Measurements from ENCODE around the gene MAB21L1.

MAB21L1 gene

DNA sequence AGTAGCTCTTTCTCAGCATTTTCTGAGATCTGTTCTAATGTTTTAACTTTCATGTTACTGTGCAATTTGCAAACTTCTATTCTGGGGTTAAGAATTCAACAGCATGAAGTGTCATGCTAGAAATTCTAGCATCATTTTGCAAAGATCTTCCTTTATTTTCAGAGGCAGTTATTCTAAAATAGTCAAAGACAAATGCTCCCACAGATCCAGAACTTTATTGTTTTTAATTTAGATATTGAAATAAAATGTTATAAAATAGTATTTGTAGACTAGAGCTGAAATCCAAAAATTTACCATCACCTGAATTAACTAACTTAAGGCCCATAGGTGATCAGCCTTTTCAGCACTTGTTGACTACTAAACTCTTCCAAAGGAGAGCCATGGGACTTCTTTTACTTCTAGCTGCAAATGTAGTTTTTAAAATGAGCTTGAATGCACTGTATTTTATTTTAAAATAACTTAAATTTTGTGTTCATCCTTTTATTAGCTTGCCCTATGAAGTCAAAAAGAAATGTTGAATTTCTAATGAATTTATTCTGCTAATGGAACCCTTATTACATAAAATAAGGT lies 3.2 kb downstream of the MAB21L1 start:
- Mint-ChIP-seq H3K27ac (no peak overlapping the region), H3K9me3 (peaks cover 12% of the 10 kb centered on the region), H3K36me3 (ENCODE audit: low read depth) (no peaks in the 10 kb centered on the region), H3K27me3 (peaks cover 86% of the 10 kb centered on the region), H3K4me1 (ENCODE audit: low read depth) (peaks cover 36% of the 10 kb centered on the region), H3K4me3 (no peak overlapping the region)
- DNase-seq, result no peak

DNA sequence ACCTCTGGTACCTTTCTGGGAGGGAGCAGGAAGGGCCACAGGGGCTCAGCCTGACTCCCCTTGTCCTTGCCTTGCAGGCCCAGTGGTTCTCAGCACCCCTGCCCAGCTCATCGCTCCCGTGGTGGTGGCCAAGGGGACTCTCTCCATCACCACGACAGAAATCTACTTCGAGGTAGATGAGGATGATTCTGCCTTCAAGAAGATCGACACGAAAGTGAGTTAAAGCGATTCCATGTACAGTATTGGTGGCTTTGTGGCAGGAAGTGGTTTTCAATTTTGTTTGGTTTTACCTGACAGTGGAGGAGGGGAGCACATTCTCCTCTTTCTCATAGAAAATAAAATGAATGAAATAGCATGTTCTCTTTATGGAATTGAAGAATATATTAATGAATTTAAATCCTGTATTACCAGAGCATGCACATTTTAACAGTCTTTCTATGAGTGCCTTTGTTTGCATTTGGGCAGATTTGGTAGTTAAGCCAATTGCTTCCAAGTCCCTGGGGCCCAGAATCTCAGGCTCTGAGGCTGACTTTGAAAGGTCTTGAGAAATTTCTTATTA lies 4.1 kb downstream of the MAB21L1 start:
- Mint-ChIP-seq H3K27me3 (peaks cover 81% of the 10 kb centered on the region), H3K4me3 (no peak overlapping the region), H3K4me1 (ENCODE audit: low read depth) (peaks cover 30% of the 10 kb centered on the region), H3K36me3 (ENCODE audit: low read depth) (no peaks in the 10 kb centered on the region), H3K27ac (no peak overlapping the region), H3K9me3 (peaks cover 13% of the 10 kb centered on the region)
- no peak for DNase-seq

DNA sequence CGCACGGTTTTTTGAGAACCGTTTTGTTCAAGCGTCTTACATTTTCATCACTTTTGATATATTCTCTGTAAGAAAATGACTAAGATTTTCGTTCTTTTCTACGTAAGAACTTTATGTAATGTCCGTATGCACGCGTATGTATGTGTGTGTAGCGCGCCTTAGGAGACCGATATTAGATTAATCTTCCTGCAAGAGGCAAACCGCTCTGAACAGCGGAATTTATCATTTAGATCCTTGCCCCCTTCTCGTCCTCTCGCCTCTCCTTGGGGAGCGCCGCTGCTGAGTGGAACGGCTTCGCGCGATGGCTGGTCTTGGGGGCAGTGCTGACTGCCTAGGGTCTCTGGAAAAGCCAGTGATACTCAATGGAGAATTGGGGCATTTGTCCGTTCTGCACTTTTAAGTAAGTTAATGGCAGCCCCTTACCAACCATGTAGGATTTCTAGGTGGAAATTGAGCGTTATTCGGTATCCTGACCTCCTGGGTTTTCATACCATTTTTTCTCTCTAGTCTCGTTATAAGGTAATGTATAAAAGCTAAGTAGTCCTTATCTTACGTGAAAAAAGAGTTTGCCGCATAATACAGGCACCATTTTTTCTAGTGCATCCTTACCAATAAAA lies 4.7 kb downstream of the MAB21L1 start:
- Mint-ChIP-seq H3K36me3 (ENCODE audit: low read depth) (no peaks in the 10 kb centered on the region), H3K27ac (no peak overlapping the region), H3K4me1 (ENCODE audit: low read depth) (peaks cover 27% of the 10 kb centered on the region), H3K27me3 (peaks cover 75% of the 10 kb centered on the region), H3K4me3 (no peak overlapping the region), H3K9me3 (peaks cover 13% of the 10 kb centered on the region)
- DNase-seq, result no peak

DNA sequence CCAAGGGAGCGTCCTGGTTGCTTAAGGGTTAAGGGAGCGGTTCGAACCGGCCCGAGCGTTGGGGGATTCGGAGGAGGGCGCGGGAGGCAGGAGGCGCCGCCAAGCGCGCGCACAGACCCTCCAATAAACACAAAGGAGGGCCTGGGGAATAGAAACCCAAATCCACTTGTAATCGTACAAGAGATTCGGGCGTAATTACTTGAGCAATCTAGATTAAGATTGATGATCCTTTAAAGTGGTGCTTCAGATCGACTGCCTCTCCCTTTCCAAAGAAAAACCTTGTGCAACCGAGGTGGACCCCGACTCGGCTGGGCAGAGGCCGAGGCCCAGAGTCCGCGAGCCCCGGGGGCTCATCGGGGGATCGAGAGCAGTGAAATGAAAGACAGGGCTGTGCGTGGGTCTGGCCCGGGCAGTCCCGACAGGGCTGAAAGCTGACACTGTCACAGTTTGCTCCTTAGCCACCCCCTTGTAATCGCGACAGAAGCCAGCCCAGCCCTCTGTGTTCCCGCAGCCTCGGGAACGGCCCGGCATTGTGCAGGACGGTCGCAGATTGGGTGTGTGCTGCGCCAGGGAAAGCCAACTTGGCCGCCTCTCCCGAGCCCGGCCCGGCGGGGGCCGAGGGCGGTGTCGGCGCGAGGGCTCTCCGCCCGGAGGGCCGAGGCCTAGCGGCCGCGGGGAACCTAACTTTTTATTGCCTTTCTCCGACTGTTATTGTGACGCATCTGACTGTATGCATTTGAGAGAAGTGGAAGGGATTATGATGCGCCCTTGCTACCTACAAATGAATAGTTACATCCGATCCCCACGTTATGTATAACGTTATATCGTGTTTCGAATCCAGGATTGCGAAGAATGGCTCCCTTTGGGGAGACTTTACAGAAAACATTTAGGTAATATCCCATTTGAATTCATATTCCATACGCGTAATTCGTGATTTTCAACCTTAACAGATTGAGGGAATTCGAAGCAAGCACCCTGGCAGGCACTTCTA lies 5.5 kb downstream of the MAB21L1 start:
- Mint-ChIP-seq H3K36me3 (ENCODE audit: low read depth) (no peaks in the 10 kb centered on the region), H3K4me1 (ENCODE audit: low read depth) (peaks cover 18% of the 10 kb centered on the region), H3K27me3 (peaks cover 66% of the 10 kb centered on the region), H3K9me3 (peaks cover 13% of the 10 kb centered on the region), H3K4me3 (no peak overlapping the region), H3K27ac (no peak overlapping the region)
- DNase-seq, result no peak

DNA sequence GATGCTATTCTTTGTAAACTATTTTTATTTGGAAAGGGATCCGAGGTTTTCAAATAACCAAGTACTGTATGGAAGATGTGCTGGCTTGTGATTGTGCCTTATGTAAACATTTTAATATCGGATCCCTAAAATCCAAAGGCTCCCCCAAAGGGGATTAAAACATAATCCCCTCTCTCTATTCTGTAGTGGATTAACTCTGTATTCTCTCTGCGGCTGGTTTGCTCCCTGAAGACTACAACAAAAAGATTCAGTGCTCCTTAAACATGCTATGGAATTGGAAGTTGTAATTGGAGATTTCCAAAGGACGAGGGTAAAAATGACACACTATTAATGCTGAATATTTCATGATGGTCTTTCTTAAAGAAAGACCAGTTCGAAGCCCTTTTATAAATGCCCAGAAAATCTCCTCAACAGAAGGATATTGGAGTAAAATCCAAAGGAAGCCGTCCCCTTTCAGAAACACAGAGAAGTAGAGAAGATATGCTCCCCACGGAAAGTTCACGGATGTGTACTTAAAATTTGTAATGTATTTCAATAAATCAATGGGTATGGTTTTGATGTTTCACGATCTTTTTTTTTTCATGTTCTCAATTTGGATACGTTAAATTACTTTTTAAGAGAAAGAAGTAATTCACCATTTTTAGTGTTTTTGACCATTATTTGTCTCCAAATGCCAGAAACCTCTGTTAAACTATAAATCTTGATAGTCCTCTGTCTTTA lies 6.5 kb downstream of the MAB21L1 start:
- Mint-ChIP-seq H3K27me3 (peaks cover 56% of the 10 kb centered on the region), H3K9me3 (peaks cover 13% of the 10 kb centered on the region), H3K4me3 (no peak overlapping the region), H3K4me1 (ENCODE audit: low read depth) (peaks cover 10% of the 10 kb centered on the region), H3K36me3 (ENCODE audit: low read depth) (no peaks in the 10 kb centered on the region), H3K27ac (no peak overlapping the region)
- no peak for DNase-seq

DNA sequence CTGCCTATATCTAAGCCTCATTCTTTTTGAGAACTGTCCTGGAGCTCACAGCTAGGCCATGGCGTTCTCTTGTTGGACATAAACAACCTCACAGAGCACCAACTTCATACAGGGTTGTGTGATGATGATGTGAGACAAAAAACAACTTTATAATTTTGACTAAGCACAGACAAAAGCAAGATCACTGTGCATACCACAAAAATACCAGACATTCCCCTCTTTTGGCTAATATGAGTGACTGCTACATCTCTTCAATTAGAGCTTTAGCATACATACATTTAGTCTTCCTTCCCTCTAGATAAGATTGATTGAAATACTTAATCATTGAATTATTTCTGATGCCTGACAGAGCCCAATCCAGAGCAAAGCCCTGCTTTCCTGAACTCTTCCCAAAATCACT lies 8.3 kb downstream of the MAB21L1 start:
- no peaks in the 10 kb centered on the region for H3K36me3 Mint-ChIP-seq (ENCODE audit: low read depth)
- H3K4me3 Mint-ChIP-seq, result no peak overlapping the region
- H3K9me3 Mint-ChIP-seq, result peaks cover 11% of the 10 kb centered on the region
- H3K27me3 Mint-ChIP-seq, result peaks cover 44% of the 10 kb centered on the region
- DNase-seq, result no peak
- peaks cover 10% of the 10 kb centered on the region for H3K4me1 Mint-ChIP-seq (ENCODE audit: low read depth)
- no peak overlapping the region for H3K27ac Mint-ChIP-seq

DNA sequence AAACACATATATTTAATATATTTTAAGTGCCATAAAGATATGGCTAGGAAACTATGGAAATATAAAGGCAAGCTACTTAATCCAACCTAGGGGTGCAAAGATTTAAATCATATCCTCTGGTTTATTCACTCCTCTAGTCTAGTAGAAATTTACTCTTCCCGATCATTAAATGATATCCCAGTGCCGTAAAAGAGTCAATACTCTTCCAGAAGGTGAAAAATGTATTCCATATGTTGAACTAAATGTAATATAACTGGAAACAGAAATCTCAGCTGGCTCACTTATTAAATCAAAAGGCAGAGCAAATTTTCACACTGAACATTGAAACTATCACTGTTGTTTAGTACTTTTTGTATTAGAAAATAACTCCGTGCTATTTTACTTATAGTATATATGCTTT lies 11.1 kb downstream of the MAB21L1 start:
- no peak overlapping the region for H3K4me3 Mint-ChIP-seq
- no peak overlapping the region for H3K27ac Mint-ChIP-seq
- DNase-seq, result no peak
- H3K27me3 Mint-ChIP-seq, result peaks cover 21% of the 10 kb centered on the region
- no peaks in the 10 kb centered on the region for H3K36me3 Mint-ChIP-seq (ENCODE audit: low read depth)
- H3K9me3 Mint-ChIP-seq, result peaks cover 6% of the 10 kb centered on the region
- peaks cover under 1% of the 10 kb centered on the region for H3K4me1 Mint-ChIP-seq (ENCODE audit: low read depth)

DNA sequence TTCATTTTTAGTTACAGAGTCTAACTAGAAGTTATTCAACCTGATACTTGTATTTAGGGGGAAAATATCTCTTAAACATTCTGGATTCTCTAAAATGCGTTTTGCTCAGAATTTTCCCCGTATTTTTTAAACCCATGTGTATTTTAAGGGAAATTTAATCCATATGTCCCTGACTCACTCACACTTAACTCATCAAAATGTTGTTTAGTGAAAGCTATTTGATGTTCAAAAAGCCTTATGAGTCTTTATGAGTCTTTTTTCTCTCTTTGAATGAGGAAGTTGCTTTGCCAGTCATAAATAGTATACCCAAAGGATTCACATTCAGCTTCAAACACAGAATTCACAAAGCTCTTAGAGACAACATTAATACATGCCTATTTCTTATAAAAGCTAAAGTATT lies 16.4 kb downstream of the MAB21L1 start:
- Mint-ChIP-seq H3K27me3 (no peaks in the 10 kb centered on the region), H3K9me3 (no peaks in the 10 kb centered on the region), H3K27ac (no peak overlapping the region), H3K4me1 (ENCODE audit: low read depth) (no peaks in the 10 kb centered on the region), H3K4me3 (no peak overlapping the region), H3K36me3 (ENCODE audit: low read depth) (no peaks in the 10 kb centered on the region)
- DNase-seq, result no peak

DNA sequence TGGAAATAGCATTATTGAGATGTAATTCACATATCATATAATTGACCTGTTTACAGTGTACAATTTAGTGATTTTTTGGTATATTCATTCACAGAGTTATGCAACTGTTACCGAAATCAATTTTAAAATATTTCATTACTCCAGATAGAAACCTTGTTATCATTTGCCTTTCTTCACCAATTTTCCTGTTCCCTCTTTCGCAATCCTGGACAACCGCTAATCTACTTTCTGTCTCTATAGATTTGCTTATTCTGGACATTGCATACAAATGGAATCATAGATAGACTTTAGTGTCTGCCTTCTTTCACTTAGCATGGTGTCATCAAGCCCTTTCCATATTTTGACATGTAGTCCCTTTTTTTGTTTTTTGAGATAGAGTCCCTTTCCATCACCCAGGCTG lies 19.2 kb downstream of the MAB21L1 start:
- DNase-seq, result no peak
- Mint-ChIP-seq H3K9me3 (no peaks in the 10 kb centered on the region), H3K4me1 (ENCODE audit: low read depth) (no peaks in the 10 kb centered on the region), H3K27me3 (no peaks in the 10 kb centered on the region), H3K4me3 (no peak overlapping the region), H3K36me3 (ENCODE audit: low read depth) (no peaks in the 10 kb centered on the region), H3K27ac (no peak overlapping the region)

DNA sequence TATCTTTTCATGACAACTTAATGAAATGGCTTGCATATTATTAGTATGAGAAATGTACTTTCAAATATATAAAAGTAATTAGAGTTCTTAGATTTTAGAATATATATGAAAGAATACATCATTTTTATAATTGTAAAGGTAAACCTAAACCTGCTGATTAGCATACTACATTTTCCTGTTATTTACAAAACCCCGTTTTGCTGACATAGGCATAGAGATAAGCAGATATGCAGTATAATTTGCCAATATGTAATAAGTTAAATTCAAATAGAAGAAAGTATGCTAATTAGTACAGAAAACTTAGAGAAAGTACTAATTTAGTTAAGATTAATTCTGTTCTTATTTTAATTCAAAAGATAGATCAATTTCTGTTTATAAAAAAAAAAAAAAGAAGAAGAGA lies 21.5 kb downstream of the MAB21L1 start:
- H3K27ac Mint-ChIP-seq, result no peak overlapping the region
- H3K4me3 Mint-ChIP-seq, result no peak overlapping the region
- no peak for DNase-seq
- H3K9me3 Mint-ChIP-seq, result no peaks in the 10 kb centered on the region
- H3K4me1 Mint-ChIP-seq (ENCODE audit: low read depth), result no peaks in the 10 kb centered on the region
- no peaks in the 10 kb centered on the region for H3K36me3 Mint-ChIP-seq (ENCODE audit: low read depth)
- H3K27me3 Mint-ChIP-seq, result no peaks in the 10 kb centered on the region

DNA sequence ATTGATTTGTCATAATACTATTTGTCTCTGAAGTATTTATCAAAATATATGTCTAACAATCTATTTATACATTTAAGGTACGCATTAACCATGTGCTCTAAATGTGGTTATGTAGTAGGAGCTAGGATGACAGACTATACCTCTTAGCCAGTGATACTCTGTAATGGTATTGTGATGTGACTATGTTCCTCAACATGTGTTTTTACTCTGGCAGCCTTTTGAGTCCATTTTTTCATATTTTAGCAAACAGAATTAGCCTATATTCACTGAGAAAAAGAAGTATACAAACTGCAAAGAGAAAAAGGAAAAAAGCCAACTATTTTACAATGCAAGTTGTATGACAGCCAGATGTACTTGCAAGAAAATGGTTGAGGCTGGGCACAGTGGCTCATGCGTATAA lies 26.7 kb downstream of the MAB21L1 start:
- DNase-seq, result no peak
- H3K9me3 Mint-ChIP-seq, result no peaks in the 10 kb centered on the region
- H3K27ac Mint-ChIP-seq, result no peak overlapping the region
- H3K4me1 Mint-ChIP-seq (ENCODE audit: low read depth), result no peaks in the 10 kb centered on the region
- H3K4me3 Mint-ChIP-seq, result no peak overlapping the region
- no peaks in the 10 kb centered on the region for H3K27me3 Mint-ChIP-seq
- no peaks in the 10 kb centered on the region for H3K36me3 Mint-ChIP-seq (ENCODE audit: low read depth)

DNA sequence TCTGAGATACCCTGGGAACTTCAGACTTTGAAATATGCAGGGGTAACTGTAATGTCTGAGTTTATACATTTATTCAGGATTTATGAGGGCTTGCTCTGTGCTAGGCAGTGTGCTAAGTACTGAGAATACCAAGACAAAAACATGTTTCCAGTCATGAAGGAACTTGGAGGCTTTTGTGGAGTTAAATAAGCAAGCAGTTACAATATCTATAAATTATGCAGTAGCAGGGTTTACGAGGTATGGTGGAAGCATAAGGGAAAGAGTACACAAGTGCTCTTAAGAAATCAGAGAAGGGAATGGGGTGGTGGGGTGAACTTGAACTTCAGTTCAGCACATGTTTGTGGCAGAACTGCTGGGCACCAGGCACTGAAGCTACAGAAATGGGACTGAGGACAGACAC lies 28.0 kb downstream of the MAB21L1 start:
- no peak for DNase-seq
- Mint-ChIP-seq H3K36me3 (ENCODE audit: low read depth) (no peaks in the 10 kb centered on the region), H3K4me1 (ENCODE audit: low read depth) (no peaks in the 10 kb centered on the region), H3K4me3 (no peak overlapping the region), H3K27ac (no peak overlapping the region), H3K27me3 (no peaks in the 10 kb centered on the region), H3K9me3 (no peaks in the 10 kb centered on the region)

Data from activated T-cell treated with anti-CD3 and anti-CD28 coated beads, Interleukin-2, amount 50 U/mL, for 24 hours (primary cell).